ENCODE measurements around the gene DNAH8. TPM values are rescaled to one million over a fixed set of nuclear protein-coding genes. Genes with fewer than 3 reads are reported as not detected.

DNAH8 gene
- total and polyA plus RNA-seq, 7 donors, result under 0.01 to 0.22 TPM; not detected in 5

DNA sequence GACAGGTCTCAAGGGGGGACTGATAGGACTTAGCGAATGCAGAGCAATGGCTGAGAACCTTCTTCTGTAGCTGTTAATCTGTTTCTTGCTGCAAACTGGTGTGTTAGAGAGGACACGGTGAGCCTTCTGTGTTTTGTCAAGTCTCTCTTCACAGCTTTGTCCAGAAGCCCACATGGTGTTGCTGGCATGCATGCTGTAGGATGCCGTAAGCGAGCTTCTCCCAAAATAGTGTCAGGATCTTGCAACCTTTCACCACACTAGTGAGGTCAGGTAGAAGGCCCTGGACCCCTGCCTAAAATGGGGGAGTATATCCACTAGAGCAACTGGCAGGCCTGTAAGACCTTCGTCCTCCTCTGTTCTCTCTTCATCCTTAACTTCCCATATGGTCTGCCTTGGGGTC lies 281.6 kb downstream of the DNAH8 start:
- no peak for DNase-seq
- no peak overlapping the region for H3K4me3 ChIP-seq
- no peaks in the 10 kb centered on the region for H3K4me1 ChIP-seq
- H3K27me3 ChIP-seq, result peaks cover 0 to 13% (median 0%) of the 10 kb centered on the region in 3 donors
- no peaks in the 10 kb centered on the region for H3K9me3 ChIP-seq
- H3K27ac ChIP-seq, result no peak overlapping the region
- intact Hi-C loops (cut with DNase I), result no loop called here
- TF ChIP-seq EP300 (IDR thresholded peaks at IDR 0.05) (no peak), POLR2AphosphoS5 (IDR thresholded peaks at IDR 0.05) (no peak), POLR2A (IDR thresholded peaks at IDR 0.05) (no peak)
- TF ChIP-seq, protein P1, sequence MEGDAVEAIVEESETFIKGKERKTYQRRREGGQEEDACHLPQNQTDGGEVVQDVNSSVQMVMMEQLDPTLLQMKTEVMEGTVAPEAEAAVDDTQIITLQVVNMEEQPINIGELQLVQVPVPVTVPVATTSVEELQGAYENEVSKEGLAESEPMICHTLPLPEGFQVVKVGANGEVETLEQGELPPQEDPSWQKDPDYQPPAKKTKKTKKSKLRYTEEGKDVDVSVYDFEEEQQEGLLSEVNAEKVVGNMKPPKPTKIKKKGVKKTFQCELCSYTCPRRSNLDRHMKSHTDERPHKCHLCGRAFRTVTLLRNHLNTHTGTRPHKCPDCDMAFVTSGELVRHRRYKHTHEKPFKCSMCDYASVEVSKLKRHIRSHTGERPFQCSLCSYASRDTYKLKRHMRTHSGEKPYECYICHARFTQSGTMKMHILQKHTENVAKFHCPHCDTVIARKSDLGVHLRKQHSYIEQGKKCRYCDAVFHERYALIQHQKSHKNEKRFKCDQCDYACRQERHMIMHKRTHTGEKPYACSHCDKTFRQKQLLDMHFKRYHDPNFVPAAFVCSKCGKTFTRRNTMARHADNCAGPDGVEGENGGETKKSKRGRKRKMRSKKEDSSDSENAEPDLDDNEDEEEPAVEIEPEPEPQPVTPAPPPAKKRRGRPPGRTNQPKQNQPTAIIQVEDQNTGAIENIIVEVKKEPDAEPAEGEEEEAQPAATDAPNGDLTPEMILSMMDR (IDR thresholded peaks at IDR 0.05), result no peak
- 72 to 81% methylated on average over 5 of the region's 5 CpGs for WGBS, 2 donors
- no peaks in the 10 kb centered on the region for H3K36me3 ChIP-seq

DNA sequence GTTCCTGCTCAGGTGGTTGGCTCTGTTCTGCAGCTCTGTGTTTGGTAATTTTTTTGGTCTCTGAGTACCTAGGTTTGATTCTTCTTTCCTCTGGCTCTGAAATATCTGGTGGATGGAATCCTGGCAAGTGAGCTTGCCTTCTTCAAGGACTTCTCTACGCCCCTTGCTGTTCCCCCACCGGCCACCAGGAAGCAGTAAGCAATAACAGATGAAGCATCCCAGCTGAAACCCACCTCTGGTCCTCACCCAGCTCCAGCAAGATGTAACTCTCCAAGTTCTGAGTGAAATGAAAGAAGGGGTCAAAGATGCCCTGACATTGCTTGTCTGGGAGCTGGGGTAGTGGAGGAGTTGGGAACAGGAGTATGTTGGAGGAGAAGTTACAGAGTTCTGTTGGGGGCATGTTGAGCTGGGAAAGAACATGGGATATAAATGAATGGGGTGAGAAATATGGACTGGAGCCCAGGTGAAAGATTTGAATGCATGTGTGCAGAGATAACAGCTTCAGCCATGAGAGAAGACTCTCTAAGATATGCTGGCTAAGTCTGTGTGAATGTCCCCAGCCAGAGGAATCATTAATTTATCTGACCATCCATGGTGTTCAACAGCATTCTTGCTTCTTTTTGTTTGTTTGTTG lies 282.1 kb downstream of the DNAH8 start:
- Histone ChIP-seq H3K27me3 (peaks cover 0 to 13% (median 0%) of the 10 kb centered on the region in 3 donors), H3K4me1 (no peaks in the 10 kb centered on the region), H3K36me3 (no peaks in the 10 kb centered on the region), H3K9me3 (no peaks in the 10 kb centered on the region), H3K4me3 (no peak overlapping the region), H3K27ac (no peak overlapping the region)
- intact Hi-C loops (cut with DNase I), result no loop called here
- 16 to 18% methylated on average over 2 of the region's 2 CpGs for WGBS, 2 donors
- DNase-seq, result no peak
- TF ChIP-seq POLR2A (IDR thresholded peaks at IDR 0.05), result no peak
- TF ChIP-seq, protein P1 (IDR thresholded peaks at IDR 0.05), result peak in 2 of 4 experiments; percentile 6 to 12
- no peak for TF ChIP-seq EP300 (IDR thresholded peaks at IDR 0.05)

DNA sequence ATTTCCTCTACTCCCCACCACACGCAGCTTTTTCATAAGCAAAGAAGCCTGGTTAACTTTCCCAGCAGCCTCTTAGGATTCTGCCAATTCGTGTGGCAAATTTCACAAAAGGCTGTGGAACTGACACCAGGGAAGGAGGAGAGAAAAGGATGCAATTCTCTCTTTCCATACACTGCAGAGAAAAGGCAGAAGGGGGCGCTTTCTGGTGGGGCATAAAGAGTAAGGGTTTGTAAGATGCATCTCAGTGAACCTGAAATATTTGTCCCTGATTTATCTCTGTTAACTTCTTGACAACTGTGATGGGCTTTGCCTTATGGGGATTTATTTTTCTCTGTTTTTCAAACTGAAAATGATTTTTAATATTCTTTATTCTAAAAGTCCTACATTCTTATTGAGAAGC lies 288.0 kb downstream of the DNAH8 start:
- Histone ChIP-seq H3K27me3 (peaks cover 0 to 13% (median 0%) of the 10 kb centered on the region in 3 donors), H3K36me3 (no peaks in the 10 kb centered on the region), H3K27ac (no peak overlapping the region), H3K9me3 (no peaks in the 10 kb centered on the region), H3K4me1 (no peaks in the 10 kb centered on the region), H3K4me3 (no peak overlapping the region)
- intact Hi-C loops (cut with DNase I), result no loop called here
- TF ChIP-seq POLR2A (IDR thresholded peaks at IDR 0.05) (no peak), EP300 (IDR thresholded peaks at IDR 0.05) (no peak), POLR2AphosphoS5 (IDR thresholded peaks at IDR 0.05) (no peak)
- TF ChIP-seq, protein P1 (IDR thresholded peaks at IDR 0.05), result no peak
- no peak for DNase-seq
- WGBS, 2 donors, result 20 to 29% methylated on average over 3 of the region's 3 CpGs

DNA sequence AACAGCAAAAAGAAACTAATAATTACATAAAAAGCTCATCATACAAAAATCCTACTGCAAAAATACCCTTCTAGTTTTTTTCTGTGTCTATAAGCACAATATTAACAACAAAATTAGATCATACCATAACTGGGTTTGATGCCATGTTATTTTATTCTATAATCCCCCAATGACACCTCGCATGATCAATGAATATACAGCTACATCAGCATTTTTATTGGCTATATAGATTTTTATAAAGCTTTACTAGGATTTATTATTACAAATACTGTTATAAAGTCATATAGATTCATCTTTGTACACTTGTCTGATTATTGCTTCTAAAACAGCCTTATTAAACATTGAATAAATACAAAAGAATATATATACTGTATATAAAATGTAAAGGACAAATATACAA lies 288.4 kb downstream of the DNAH8 start:
- 73 to 85% methylated on average over 1 of the region's 1 CpG for WGBS, 2 donors
- TF ChIP-seq EP300 (IDR thresholded peaks at IDR 0.05) (no peak), POLR2A (IDR thresholded peaks at IDR 0.05) (no peak), POLR2AphosphoS5 (IDR thresholded peaks at IDR 0.05) (no peak)
- TF ChIP-seq, protein P1 (IDR thresholded peaks at IDR 0.05), result no peak
- no peak for DNase-seq
- Histone ChIP-seq H3K36me3 (no peaks in the 10 kb centered on the region), H3K27me3 (peaks cover 0 to 13% (median 0%) of the 10 kb centered on the region in 3 donors), H3K4me3 (no peak overlapping the region), H3K4me1 (no peaks in the 10 kb centered on the region), H3K9me3 (no peaks in the 10 kb centered on the region), H3K27ac (no peak overlapping the region)
- intact Hi-C loops (cut with DNase I), result no loop called here

DNA sequence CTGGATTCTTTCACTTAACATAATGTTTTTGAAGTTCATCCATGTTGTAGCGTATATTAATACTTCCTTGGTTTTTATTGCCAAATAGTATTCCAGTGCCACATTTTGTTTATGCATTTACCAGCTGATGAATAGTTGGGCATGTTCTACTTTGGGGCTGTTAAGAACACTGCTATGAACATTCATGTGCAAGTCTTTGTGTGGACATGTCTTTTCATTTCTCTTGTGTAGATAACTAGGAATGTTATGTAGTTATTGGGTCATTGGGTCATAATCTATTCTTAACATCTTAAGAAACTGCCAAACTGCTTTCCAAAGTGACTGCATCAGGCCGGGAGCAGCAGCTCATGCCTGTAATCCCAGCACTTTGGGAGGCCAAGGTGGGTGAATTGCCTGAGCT lies 289.7 kb downstream of the DNAH8 start:
- no peak for TF ChIP-seq EP300 (IDR thresholded peaks at IDR 0.05)
- TF ChIP-seq, protein P1 (IDR thresholded peaks at IDR 0.05), result no peak
- no peak for TF ChIP-seq POLR2A (IDR thresholded peaks at IDR 0.05)
- no peak for TF ChIP-seq POLR2AphosphoS5 (IDR thresholded peaks at IDR 0.05)
- H3K36me3 ChIP-seq, result no peaks in the 10 kb centered on the region
- H3K27ac ChIP-seq, result no peak overlapping the region
- peaks cover 0 to 5% (median 0%) of the 10 kb centered on the region in 3 donors for H3K27me3 ChIP-seq
- intact Hi-C loops (cut with DNase I), result no loop called here
- H3K4me3 ChIP-seq, result no peak overlapping the region
- H3K4me1 ChIP-seq, result no peaks in the 10 kb centered on the region
- DNase-seq, result no peak
- no peaks in the 10 kb centered on the region for H3K9me3 ChIP-seq
- 79% methylated on average over 2 of the region's 2 CpGs for WGBS, 2 donors

All from sigmoid colon (tissue), 7 donors.